ENCODE measurements around the gene PLSCR3. TPM values are rescaled to one million over a fixed set of nuclear protein-coding genes. Genes with fewer than 3 reads are reported as not detected.
"Not testable (repeated sequence)": the region's sequence is repeated elsewhere in the genome, so short reads cannot be mapped to it uniquely, and the experiment has no call there.

PLSCR3 gene
- total and polyA plus RNA-seq, 3 donors from 2014 or later = 13.6 to 19.4 (median 14.2) TPM

GRCh38 chr17:7379134-7379533 is 15.2 kb downstream of the PLSCR3 start:
- Histone ChIP-seq H3K27ac (no peak overlapping the region), H3K36me3 (ENCODE audit: low read depth, missing control alignments) (no peaks in the 10 kb centered on the region), H3K27me3 (no peaks in the 10 kb centered on the region), H3K4me3 (no peak overlapping the region), H3K4me1 (peaks cover 26% of the 10 kb centered on the region), H3K9me3 (no peaks in the 10 kb centered on the region)
- intact Hi-C loops (cut with DNase I; ENCODE audit: low total_unique reads) = no loop called here
- no peak for DNase-seq
- TF ChIP-seq POLR2A (IDR thresholded peaks at IDR 0.05) = no peak
- TF ChIP-seq CTCF (IDR thresholded peaks at IDR 0.05) = no peak
- WGBS, 2 donors = 91 to 99% methylated on average over 3 of the region's 3 CpGs

- Histone ChIP-seq H3K4me1 (no peaks in the 10 kb centered on the region), H3K36me3 (ENCODE audit: low read depth, missing control alignments) (no peaks in the 10 kb centered on the region), H3K27me3 (no peaks in the 10 kb centered on the region), H3K27ac (no peak overlapping the region), H3K9me3 (no peaks in the 10 kb centered on the region), H3K4me3 (no peak overlapping the region)
- intact Hi-C loops (cut with DNase I; ENCODE audit: low total_unique reads) = no loop called here
- no peak for DNase-seq
- WGBS, 2 donors = 85 to 89% methylated on average over 2 of the region's 2 CpGs
- no peak for TF ChIP-seq CTCF (IDR thresholded peaks at IDR 0.05)
- TF ChIP-seq POLR2A (IDR thresholded peaks at IDR 0.05) = no peak
Measured at GRCh38 chr17:7374353-7374752, 20.0 kb downstream of the PLSCR3 start.

- 83 to 84% methylated on average over 4 of the region's 4 CpGs for WGBS, 2 donors
- intact Hi-C loops (cut with DNase I; ENCODE audit: low total_unique reads) = no loop called here
- no peak for DNase-seq
- no peak overlapping the region for H3K4me3 ChIP-seq
- no peaks in the 10 kb centered on the region for H3K27me3 ChIP-seq
- no peak for TF ChIP-seq CTCF (IDR thresholded peaks at IDR 0.05)
- TF ChIP-seq POLR2A (IDR thresholded peaks at IDR 0.05) = no peak
- no peaks in the 10 kb centered on the region for H3K4me1 ChIP-seq
- H3K27ac ChIP-seq = no peak overlapping the region
- H3K9me3 ChIP-seq = no peaks in the 10 kb centered on the region
- no peaks in the 10 kb centered on the region for H3K36me3 ChIP-seq (ENCODE audit: low read depth, missing control alignments)
Measured at GRCh38 chr17:7370853-7371252, 23.5 kb downstream of the PLSCR3 start.

GRCh38 chr17:7369825-7370224 is 24.5 kb downstream of the PLSCR3 start:
- DNase-seq = no peak

GRCh38 chr17:7368599-7368994 is 25.7 kb downstream of the PLSCR3 start:
- 85 to 97% methylated on average over 5 of the region's 5 CpGs for WGBS, 2 donors
- H3K36me3 ChIP-seq (ENCODE audit: low read depth, missing control alignments); DNase-seq; intact Hi-C loops (cut with DNase I; ENCODE audit: low total_unique reads); H3K4me1 ChIP-seq; H3K27me3 ChIP-seq; H3K4me3 ChIP-seq; H3K9me3 ChIP-seq; H3K27ac ChIP-seq: not testable (repeated sequence)

More at GRCh38 chr17:7369825-7370224, 24.5 kb downstream of the PLSCR3 start:
- no peaks in the 10 kb centered on the region for H3K27me3 ChIP-seq
- no peak for TF ChIP-seq POLR2A (IDR thresholded peaks at IDR 0.05)
- TF ChIP-seq CTCF (IDR thresholded peaks at IDR 0.05) = no peak
- H3K36me3 ChIP-seq (ENCODE audit: low read depth, missing control alignments) = no peaks in the 10 kb centered on the region
- H3K9me3 ChIP-seq = no peaks in the 10 kb centered on the region
- 86% methylated on average over 5 of the region's 5 CpGs for WGBS, 2 donors
- H3K27ac ChIP-seq = no peak overlapping the region
- intact Hi-C loops (cut with DNase I; ENCODE audit: low total_unique reads) = no loop called here
- no peak overlapping the region for H3K4me3 ChIP-seq
- H3K4me1 ChIP-seq = no peaks in the 10 kb centered on the region
